OCI-LY7 (cell line): Measurements from ENCODE around the gene CORO2B.

Experiments used
- EZH2phosphoT487 ChIP-seq: fragments of 200-600 bp; sonication (generic); IDR thresholded peaks from 2 replicates; pipeline ENCODE4 v1.6.1; 2018; ENCODE audit warnings: low read depth, borderline replicate concordance, mild to moderate bottlenecking, mixed run types, antibody characterized with exemption, low read length, moderate library complexity, mixed read lengths
- TF ChIP-seq, protein P1 (sequence below): fragments of 200-600 bp; sonication (generic); conservative IDR thresholded peaks from 2 replicates; pipeline ENCODE4 v1.5.1; 2014; ENCODE audit warnings: mild to moderate bottlenecking, antibody characterized with exemption, low read length, moderate library complexity, mixed read lengths

DNA sequence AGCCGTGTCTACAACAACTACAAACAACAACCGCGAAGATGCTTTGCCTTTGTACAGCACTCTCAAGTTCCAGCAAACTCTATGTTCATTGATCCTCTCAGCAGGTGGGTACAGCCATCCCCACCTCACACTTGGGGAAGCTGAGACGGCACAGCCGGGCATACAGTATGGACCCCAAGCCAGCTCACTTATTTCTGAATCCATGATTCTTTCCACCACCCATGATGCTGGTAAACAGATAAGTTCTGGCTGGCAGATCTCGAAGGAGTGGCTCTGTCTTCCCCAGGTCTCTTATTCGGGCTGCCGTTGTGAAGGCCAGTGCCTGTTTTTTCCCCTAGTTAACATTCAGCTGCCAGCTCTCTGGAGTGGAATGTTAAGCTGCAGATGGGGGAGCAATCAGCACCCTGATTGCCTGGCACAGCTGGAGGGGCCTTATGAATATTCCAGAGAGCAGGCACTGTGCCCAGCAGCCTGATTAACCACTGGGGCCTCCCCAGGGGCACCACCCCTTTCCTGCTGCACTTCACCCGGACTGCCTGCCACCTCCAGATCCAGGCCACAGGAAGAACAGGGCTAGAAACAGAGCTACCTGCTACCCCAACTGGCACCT, 73.2 kb downstream of the CORO2B start:
- TF ChIP-seq, protein P1, sequence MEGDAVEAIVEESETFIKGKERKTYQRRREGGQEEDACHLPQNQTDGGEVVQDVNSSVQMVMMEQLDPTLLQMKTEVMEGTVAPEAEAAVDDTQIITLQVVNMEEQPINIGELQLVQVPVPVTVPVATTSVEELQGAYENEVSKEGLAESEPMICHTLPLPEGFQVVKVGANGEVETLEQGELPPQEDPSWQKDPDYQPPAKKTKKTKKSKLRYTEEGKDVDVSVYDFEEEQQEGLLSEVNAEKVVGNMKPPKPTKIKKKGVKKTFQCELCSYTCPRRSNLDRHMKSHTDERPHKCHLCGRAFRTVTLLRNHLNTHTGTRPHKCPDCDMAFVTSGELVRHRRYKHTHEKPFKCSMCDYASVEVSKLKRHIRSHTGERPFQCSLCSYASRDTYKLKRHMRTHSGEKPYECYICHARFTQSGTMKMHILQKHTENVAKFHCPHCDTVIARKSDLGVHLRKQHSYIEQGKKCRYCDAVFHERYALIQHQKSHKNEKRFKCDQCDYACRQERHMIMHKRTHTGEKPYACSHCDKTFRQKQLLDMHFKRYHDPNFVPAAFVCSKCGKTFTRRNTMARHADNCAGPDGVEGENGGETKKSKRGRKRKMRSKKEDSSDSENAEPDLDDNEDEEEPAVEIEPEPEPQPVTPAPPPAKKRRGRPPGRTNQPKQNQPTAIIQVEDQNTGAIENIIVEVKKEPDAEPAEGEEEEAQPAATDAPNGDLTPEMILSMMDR: no peak
- no peak for TF ChIP-seq EZH2phosphoT487
